ENCODE data around the gene CFAP97D1.

DNA sequence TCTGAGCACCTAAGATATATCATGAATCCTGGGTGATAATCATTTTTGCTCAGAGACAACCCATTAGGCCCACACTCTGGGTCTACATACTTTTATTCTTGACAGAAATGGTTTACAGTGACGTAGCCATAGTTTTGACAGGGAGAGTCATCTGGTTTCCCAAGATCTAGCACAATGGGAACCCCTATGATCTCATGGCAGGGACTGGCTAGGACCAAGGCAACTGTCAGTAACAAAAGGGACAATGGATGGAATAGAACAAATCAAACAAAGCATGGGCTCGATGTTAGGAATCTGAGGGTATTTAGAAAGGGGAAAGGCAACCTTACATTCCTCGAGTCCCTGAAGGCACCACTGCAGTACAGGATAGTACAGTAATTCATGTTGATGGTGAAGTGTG lies 20.5 kb downstream of the CFAP97D1 start:
- TF ChIP-seq POLR2A (IDR thresholded peaks at IDR 0.05) (no peak), EP300 (IDR thresholded peaks at IDR 0.05; ENCODE audit: low read depth) (no peak)
- TF ChIP-seq, protein P1, sequence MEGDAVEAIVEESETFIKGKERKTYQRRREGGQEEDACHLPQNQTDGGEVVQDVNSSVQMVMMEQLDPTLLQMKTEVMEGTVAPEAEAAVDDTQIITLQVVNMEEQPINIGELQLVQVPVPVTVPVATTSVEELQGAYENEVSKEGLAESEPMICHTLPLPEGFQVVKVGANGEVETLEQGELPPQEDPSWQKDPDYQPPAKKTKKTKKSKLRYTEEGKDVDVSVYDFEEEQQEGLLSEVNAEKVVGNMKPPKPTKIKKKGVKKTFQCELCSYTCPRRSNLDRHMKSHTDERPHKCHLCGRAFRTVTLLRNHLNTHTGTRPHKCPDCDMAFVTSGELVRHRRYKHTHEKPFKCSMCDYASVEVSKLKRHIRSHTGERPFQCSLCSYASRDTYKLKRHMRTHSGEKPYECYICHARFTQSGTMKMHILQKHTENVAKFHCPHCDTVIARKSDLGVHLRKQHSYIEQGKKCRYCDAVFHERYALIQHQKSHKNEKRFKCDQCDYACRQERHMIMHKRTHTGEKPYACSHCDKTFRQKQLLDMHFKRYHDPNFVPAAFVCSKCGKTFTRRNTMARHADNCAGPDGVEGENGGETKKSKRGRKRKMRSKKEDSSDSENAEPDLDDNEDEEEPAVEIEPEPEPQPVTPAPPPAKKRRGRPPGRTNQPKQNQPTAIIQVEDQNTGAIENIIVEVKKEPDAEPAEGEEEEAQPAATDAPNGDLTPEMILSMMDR (IDR thresholded peaks at IDR 0.05): no peak

Measured in transverse colon (tissue), 3 donors.